Right renal pelvis (tissue), 4 donors: Measurements from ENCODE around the gene CDH16. TPM values are rescaled to one million over a fixed set of nuclear protein-coding genes. Genes with fewer than 3 reads are reported as not detected.
A peak's percentile ranks its signal among the peaks of the same experiment; 100 is the strongest.
"Not testable (repeated sequence)": the region's sequence is repeated elsewhere in the genome, so short reads cannot be mapped to it uniquely, and the experiment has no call there.

Experiments used
- DNase-seq, 4 donors: peaks; one replicate each; pipeline ENCODE4 v3.0.0-alpha.2; 2013; ENCODE audit warnings: low read depth in 4 of 4, low spot score in 3 of 4, missing footprints in 1 of 4
- polyA plus RNA-seq, 4 donors: library from polyadenylated mRNA; unstranded; fragments of 120-200 nt; gene quantifications; one replicate each; pipeline ENCODE4 v1.2.1, GENCODE V29; 2013; ENCODE audit not compliant: insufficient read length in 4 of 4

Gene CDH16
- polyA plus RNA-seq, 4 donors, result 252 to 295 (median 279) TPM

DNA sequence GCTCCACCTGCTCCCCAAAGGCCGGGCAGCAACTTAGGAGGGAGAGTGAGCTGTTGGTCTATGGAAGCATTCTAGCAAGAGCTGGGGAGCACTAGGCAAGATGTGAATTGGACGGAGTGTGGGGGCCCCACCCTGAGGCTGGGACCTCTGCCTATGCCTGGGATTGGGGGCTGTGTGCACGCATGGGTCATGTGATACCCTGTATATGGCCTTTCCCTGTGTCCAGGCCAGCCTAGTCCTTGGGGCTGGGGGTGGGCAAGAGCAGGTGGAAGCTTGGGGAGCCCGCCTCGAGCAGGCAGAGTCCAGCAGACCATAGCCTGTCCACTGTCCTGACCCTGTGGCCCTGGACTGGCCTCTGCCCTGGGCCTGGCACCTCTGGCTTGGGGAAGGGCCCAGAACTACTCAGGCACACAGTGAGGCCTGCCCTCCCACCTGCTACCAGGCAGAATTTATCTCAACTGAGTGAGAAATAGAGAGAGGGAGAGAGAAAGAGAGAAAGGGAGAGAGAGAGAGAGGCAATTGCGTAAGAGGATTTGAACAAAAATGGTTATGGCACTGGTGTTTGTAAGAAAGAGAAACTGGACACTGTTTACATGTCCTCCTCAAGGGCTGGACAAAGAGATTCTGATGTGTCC lies 19.3 kb downstream of the CDH16 start:
- no peak for DNase-seq

- DNase-seq, result no peak
Observed at GRCh38 chr16:66898933-66899309, 19.8 kb downstream of the CDH16 start.

GRCh38 chr16:66898207-66898606 lies 20.5 kb downstream of the CDH16 start:
- DNase-seq, result no peak

DNA sequence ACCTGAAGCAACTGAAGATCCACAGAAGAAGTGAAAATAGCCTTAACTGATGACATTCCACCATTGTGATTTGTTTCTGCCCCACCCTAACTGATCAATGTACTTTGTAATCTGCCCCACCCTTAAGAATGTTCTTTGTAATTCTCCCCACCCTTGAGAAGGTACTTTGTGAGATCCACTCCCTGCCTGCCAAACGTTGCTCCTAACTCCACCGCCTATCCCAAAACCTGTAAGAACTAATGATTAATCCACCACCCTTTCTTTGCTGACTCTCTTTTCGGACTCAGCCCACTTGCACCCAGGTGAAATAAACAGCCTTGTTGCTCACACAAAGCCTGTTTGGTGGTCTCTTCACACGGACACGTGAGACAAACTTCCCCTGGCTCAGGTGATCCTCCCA lies 22.0 kb downstream of the CDH16 start:
- DNase-seq, result not testable (repeated sequence)

- no peak for DNase-seq
Observed at GRCh38 chr16:66895999-66896398, 22.7 kb downstream of the CDH16 start.

DNA sequence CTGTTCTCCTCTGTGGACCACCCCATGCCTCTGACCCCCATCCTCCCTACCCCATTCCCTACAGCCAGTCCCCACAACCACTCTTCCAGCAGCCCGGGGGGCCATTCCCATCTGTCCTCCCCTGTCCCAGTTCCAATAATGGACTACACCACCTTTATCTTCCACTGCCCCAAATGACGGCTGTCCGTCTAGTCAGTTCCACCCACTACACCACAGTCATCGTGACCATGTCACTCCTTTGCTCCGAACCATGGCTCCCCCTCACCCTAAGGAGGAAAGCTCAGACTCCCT lies 23.1 kb downstream of the CDH16 start:
- no peak for DNase-seq

DNA sequence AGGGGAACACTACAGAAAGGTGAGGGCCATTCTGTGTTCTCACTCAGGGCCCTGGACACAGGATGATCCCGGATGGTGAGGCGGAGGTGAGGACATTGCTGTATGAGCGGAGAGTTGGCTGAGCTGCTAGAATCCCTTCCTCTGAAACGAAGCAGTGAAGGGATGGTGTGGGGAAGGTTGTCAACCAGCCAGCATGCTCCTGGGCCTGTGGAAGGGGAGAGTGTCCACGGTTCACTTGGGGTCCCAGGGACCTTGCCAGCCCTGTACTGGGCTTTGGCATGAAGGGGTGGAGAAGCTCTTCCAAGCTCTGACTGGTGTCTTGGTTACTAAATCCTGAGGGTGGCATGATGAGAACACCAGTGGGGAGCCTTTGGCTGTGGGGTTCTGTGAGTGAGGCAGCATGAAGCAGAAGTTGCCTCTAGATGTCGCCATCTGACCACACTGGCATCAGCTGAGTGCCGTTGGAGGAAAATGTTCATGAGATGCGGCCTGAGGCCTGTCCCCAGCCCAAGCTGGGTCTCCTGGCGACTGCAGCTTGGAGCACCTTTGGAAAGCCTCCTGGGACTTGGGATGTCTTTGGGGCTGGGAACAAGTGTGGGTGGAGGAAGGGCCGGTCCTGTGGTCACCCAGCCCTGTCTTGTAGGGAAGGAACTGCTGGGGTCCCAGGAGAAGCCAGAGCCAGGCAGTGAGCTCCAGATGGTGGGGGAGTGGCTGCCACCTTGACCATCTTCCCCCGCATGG lies 23.6 kb downstream of the CDH16 start:
- DNase-seq, result no peak

DNA sequence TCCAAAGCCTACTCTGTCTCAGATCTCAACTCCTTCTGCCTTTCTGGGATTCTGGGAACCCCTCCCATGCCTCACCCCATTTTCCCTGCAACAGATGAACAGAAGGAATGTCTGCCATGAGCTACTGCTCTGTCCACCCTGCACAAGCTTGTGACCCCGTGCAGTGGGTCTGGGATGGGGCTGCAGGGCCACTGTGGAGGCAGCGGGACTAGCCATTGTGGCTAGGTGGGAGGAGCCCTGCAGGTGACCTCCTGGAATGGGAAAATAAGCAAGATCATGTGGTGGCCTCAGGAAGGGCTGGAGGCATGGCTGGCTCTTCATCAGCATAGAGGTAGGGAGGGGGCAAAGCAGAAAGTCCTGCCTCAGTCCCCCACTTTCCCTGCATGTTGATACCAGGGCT lies 24.6 kb downstream of the CDH16 start:
- no peak for DNase-seq

DNA sequence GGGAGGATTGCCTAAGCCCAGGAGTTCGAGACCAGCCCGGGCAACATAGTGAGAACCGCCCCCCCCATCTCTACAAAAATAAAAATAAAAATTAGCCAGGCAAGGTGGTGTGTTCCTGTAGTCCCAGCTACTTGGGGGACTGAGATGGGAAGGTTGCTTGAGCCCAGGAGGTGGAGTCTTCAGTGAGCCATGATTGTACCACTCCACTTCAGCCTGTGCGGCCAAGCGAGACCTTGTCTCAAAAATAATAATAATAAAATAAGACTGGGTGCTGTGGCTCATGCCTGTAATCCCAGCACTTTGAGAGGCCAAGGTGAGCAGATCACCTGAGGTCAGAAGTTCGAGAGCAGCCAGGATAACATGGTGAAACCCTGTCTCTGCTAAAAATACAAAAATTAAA lies 26.9 kb downstream of the CDH16 start:
- no peak for DNase-seq

DNA sequence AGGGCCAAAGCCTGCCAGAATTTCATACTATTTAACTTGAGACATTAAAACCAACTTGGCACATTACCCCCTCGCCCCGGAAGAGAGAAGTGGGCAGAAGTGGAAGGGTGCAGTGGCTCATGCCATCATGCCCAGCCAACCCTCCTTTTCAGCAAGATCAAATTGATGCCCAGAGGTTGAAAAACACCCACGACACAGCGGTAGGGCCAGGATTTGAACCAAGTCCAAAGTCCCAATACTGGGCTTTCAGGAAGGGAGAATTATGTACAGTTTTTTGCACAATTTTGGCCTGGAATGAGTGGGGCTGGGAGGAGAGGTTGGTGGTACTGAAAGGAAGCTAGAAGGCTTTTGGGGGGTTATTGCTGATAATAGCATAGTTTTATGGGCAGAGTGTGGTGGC lies 27.3 kb downstream of the CDH16 start:
- DNase-seq, result no peak

DNA sequence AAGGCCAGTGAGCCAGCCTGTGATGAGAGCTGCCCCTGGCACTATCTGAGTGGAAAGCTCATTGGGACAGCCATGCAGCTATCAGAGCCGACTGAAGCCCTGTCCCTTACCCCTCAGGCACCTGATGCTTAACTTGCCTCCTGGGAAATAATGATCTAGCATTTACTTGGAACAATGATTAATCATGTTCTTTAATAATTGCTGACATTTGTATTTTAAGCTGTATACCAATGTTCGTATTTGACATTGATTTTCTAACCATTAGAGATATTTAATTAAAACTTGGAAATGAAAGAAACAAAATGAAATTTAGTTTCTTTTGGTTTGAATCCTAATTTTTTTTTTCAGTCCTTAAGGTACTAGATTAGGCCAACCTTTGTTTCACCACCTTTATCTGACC lies 27.9 kb downstream of the CDH16 start:
- no peak for DNase-seq

DNA sequence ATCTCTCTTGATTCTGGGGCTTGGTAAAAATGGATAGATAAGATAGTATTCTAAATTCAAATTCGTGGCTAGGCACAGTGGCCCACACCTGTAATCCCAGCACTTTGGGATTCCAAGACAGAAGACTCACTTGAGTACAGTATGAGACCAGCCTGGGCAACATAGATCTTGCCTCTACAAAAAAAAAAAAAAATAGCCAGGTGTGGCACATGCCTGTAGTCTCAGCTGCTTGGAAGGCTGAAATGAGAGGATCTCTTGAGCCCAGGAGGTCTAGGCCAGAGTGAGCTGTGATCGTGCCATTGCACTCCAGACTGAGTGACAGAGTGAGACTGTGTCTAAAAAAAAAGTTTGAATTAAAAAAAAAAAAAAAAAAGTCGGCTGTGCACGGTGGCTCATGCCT lies 29.1 kb downstream of the CDH16 start:
- DNase-seq, result no peak

GRCh38 chr16:66888647-66889615 lies 29.8 kb downstream of the CDH16 start:
- DNase-seq, result no peak

DNA sequence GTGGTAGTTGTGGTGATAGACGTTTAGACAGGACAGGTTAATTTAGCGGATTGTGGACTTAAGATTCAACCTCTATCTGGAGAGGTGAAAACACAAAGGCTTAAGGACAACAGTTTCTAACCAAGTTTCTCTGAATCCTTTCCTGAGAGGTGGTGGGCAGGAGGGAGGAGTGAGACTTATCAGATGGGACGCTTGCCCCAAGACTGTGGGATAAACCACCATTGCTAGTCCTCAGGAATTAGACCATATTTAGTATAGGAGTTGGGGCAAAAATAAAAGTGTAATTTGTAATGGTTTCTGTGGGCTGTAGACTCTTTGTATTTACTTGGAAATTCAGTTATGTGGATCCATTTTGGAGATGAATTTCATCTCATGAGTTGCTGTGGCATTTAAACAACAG lies 31.8 kb downstream of the CDH16 start:
- no peak for DNase-seq

GRCh38 chr16:66886321-66886720 lies 32.4 kb downstream of the CDH16 start:
- no peak for DNase-seq

DNA sequence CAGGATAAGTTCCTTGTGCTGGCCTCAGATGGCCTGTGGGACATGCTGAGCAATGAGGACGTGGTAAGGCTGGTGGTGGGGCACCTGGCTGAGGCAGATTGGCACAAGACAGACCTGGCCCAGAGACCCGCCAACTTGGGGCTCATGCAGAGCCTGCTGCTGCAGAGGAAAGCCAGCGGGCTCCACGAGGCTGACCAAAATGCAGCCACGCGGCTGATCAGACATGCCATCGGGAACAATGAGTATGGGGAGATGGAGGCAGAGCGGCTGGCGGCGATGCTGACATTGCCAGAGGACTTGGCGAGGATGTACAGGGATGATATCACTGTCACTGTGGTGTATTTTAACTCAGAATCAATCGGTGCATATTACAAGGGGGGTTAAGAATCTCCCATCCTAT lies 33.2 kb downstream of the CDH16 start:
- DNase-seq, result no peak

GRCh38 chr16:66882702-66883101 lies 36.0 kb downstream of the CDH16 start:
- no peak for DNase-seq

DNA sequence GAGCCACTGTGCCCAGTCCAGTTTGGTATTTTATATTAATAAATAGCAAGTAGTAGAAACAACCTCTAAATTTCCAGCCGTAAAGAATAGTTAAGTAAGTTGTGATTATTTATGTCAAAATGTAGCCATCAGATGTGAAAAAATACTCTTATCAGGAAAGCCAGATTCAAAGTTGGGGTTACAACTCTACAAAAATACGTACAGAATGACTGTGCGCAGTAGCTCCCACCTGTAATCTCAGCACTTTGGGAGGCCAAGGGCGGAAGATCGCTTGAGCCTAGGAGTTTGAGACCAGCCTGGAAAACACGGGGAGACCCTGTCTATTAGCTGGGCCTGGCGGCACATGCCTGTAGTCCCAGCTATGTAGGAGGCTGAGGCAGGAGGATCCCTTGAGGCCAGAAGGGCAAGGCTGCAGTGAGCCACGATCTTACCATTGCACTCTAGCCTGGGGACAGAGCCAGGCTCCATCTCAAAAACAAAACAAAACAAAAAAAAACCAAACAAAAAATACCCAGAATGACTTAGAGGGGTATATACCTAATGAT lies 36.6 kb downstream of the CDH16 start:
- DNase-seq, result no peak

- no peak for DNase-seq
Observed at GRCh38 chr16:66881560-66881959, 37.1 kb downstream of the CDH16 start.

- DNase-seq, result no peak
Observed at GRCh38 chr16:66881014-66881417, 37.7 kb downstream of the CDH16 start.

DNA sequence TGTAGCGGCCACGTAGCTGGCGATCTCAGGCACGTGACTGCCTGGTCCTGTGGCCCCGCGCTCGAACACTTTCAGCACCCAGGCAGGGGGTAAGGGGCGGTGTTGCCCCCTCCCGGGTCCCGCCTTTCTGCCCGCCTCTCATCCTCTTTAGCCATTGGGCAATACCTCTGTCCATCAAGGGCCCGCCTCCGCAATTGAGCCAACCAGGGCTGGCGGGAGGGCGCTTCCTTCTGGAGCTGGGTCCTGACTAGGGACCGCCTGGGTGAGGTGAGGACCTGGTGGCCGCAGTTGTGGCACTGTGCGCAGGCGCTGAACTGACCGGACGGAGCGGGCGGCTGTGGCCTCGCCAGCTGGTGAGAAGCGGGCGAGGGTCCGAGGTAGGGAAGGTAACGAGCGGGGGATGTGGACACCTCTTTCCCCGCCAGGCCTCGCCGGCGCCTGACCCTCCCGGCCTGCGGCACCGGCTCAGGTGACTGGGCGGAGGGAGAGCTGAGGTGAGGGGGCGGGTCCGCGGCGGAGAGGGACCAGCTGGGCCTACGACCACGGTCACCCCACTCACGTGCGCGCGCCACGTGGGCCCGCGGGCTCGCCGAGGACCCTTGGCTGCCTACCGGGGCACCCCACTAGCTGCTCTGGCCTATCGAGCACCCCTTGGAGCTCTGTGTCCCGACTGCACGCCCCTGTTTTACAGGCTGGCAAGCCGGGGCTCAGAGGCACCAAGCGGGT lies 38.2 kb downstream of the CDH16 start, which contains the start of gene PDP2:
TSS of gene PDP2 (plus strand) at position 228 of the 726 bp plus-strand sequence. CDS start 3,770 bp downstream, outside the sequence.
- DNase-seq, result peak; percentile 90 to 95 (median 92)
